Liver (tissue), 9 donors: ENCODE data around the gene FAM53B. TPM values are rescaled to one million over a fixed set of nuclear protein-coding genes. Genes with fewer than 3 reads are reported as not detected.

Experiments
- DNase-seq: peaks from one replicate; pipeline ENCODE4 v3.0.0-alpha.2; 2017; ENCODE audit warnings: low spot score
- H3K27ac ChIP-seq, 2 donors: one replicate each; pipeline ENCODE4 v1.7.0; 2013; ENCODE audit warnings: inconsistent platforms in 2 of 2, low read length in 2 of 2, control low read depth in 1 of 2, low read depth in 1 of 2, mild to moderate bottlenecking in 1 of 2
- H3K27me3 ChIP-seq, 4 donors: one replicate each; pipeline versions ENCODE4 v1.6.1 to v1.7.0; 2013; ENCODE audit warnings: low read length in 3 of 4, inconsistent platforms in 1 of 4, mild to moderate bottlenecking in 1 of 4, moderate library complexity in 1 of 4; ENCODE audit not compliant: control insufficient read depth in 4 of 4, insufficient read depth in 4 of 4
- H3K36me3 ChIP-seq, 4 donors: one replicate each; pipeline versions ENCODE4 v1.6.1 to v1.7.0; 2013; ENCODE audit warnings: low read length in 3 of 4, mild to moderate bottlenecking in 3 of 4, low read depth in 1 of 4, moderate library complexity in 1 of 4; ENCODE audit not compliant: control insufficient read depth in 4 of 4, insufficient read depth in 3 of 4
- H3K4me1 ChIP-seq, 4 donors: one replicate each; pipeline versions ENCODE4 v1.6.1 to v1.7.0; 2013; ENCODE audit warnings: low read length in 3 of 4, mild to moderate bottlenecking in 3 of 4, moderate library complexity in 1 of 4; ENCODE audit not compliant: control insufficient read depth in 4 of 4, insufficient read depth in 4 of 4
- H3K4me3 ChIP-seq, 3 donors: one replicate each; pipeline versions ENCODE4 v1.6.1 to v1.7.0; 2013; ENCODE audit warnings: low read length in 3 of 3, control low read depth in 1 of 3, low read depth in 1 of 3, mild to moderate bottlenecking in 1 of 3
- H3K9ac ChIP-seq, 2 donors: one replicate each; pipeline ENCODE4 v1.7.0; 2013; ENCODE audit warnings: low read length in 2 of 2, mild to moderate bottlenecking in 2 of 2, moderate library complexity in 2 of 2, control low read depth in 1 of 2, low read depth in 1 of 2
- H3K9me3 ChIP-seq, 4 donors: one replicate each; pipeline versions ENCODE4 v1.6.1 to v1.7.0; 2013; ENCODE audit warnings: low read length in 3 of 4; ENCODE audit not compliant: control insufficient read depth in 4 of 4
- EGR1 ChIP-seq, 2 donors: IDR thresholded peaks; 2 replicates each; pipeline ENCODE4 v1.6.1; 2016 to 2018; ENCODE audit warnings: antibody characterized with exemption in 2 of 2, low read depth in 2 of 2
- FOXA1 ChIP-seq: IDR thresholded peaks from 2 replicates; pipeline ENCODE4 v1.6.1; 2016; ENCODE audit warnings: antibody characterized with exemption
- FOXA2 ChIP-seq: IDR thresholded peaks from 2 replicates; pipeline ENCODE4 v1.6.1; 2016; ENCODE audit warnings: antibody characterized with exemption
- GABPA ChIP-seq, 2 donors: IDR thresholded peaks in 1 of 2; conservative IDR thresholded peaks in 1 of 2; 2 replicates each; pipeline ENCODE4 v1.6.1; 2016; ENCODE audit warnings: antibody characterized with exemption in 2 of 2, mild to moderate bottlenecking in 1 of 2, moderate library complexity in 1 of 2
- HNF4A ChIP-seq, 2 donors: conservative IDR thresholded peaks; 2 replicates each; pipeline ENCODE4 v1.6.1; 2016; ENCODE audit warnings: antibody characterized with exemption in 2 of 2, mild to moderate bottlenecking in 2 of 2
- HNF4G ChIP-seq: IDR thresholded peaks from 2 replicates; pipeline ENCODE4 v1.6.1; 2016; ENCODE audit warnings: antibody characterized with exemption
- JUND ChIP-seq, 2 donors: IDR thresholded peaks; 2 replicates each; pipeline ENCODE4 v1.6.1; 2016; ENCODE audit warnings: antibody characterized with exemption in 2 of 2
- NR2F2 ChIP-seq: IDR thresholded peaks from 2 replicates; pipeline ENCODE4 v1.6.1; 2016; ENCODE audit warnings: antibody characterized with exemption
- RAD21 ChIP-seq, 2 donors: IDR thresholded peaks; 2 replicates each; pipeline ENCODE4 v1.6.1; 2016; ENCODE audit warnings: antibody characterized with exemption in 2 of 2, mild to moderate bottlenecking in 2 of 2
- RXRA ChIP-seq, 2 donors: IDR thresholded peaks; 2 replicates each; pipeline ENCODE4 v1.6.1; 2017 to 2018; ENCODE audit warnings: antibody characterized with exemption in 2 of 2, mild to moderate bottlenecking in 1 of 2
- SP1 ChIP-seq: IDR thresholded peaks from 2 replicates; pipeline ENCODE4 v1.6.1; 2018; ENCODE audit warnings: antibody characterized with exemption, mild to moderate bottlenecking
- TAF1 ChIP-seq: conservative IDR thresholded peaks from 2 replicates; pipeline ENCODE4 v1.6.1; 2016; ENCODE audit warnings: antibody characterized with exemption, mild to moderate bottlenecking
- YY1 ChIP-seq: IDR thresholded peaks from 2 replicates; pipeline ENCODE4 v1.6.1; 2016; ENCODE audit warnings: antibody characterized with exemption, mild to moderate bottlenecking
- WGBS: extraction: QIAGEN DNeasy Blood & Tissue Kit; methylation state at CpG from one replicate; pipeline ENCODE4 v1.1.7; 2013; 5-methylcytosine and 5-hydroxymethylcytosine counted together
- polyA plus RNA-seq, 2 donors: library from polyadenylated mRNA; stranded (reverse) in 1 of 2; unstranded in 1 of 2; fragments of 200-250 nt in 1 of 2; fragments of >200 nt in 1 of 2; fragmentation: Nextera tagmentation in 1 of 2; extraction: Ambion mirVana in 1 of 2; gene quantifications; one replicate each; pipeline versions ENCODE4 v1.2.1 to v1.2.3, GENCODE V29; 2013 to 2015
- total RNA-seq, 2 donors: library from RNA; depleted of rRNA; stranded (reverse); fragments of >200 nt; gene quantifications; one replicate each; pipeline ENCODE4 v1.2.3, GENCODE V29; 2014
- TF ChIP-seq, protein P1 (sequence below): IDR thresholded peaks from 2 replicates; pipeline ENCODE4 v1.6.1; 2016; ENCODE audit warnings: antibody characterized with exemption, mild to moderate bottlenecking
- TF ChIP-seq, protein P2 (sequence below): fragments of 150-350 bp; IDR thresholded peaks from 2 replicates; pipeline ENCODE4 v1.5.1; 2017; ENCODE audit warnings: improper control_type of control experiment, low read depth, low read length; ENCODE audit not compliant: missing input control
- TF ChIP-seq, protein P3 (sequence below): IDR thresholded peaks from 2 replicates; pipeline ENCODE4 v1.6.1; 2016; ENCODE audit warnings: antibody characterized with exemption
- TF ChIP-seq, protein P4 (sequence below): IDR thresholded peaks from 2 replicates; pipeline ENCODE4 v1.6.1; 2016; ENCODE audit warnings: antibody characterized with exemption
- TF ChIP-seq, protein P5 (sequence below): IDR thresholded peaks from 2 replicates; pipeline ENCODE4 v1.6.1; 2016; ENCODE audit warnings: antibody characterized with exemption
- donor health status: healthy.
- donor health status: healthy.
- donor health status: healthy.
- donor health status: healthy.
- donor health status: healthy.

The FAM53B gene
- total and polyA plus RNA-seq, 4 donors = 1.1 to 24.0 (median 6.3) TPM

DNA sequence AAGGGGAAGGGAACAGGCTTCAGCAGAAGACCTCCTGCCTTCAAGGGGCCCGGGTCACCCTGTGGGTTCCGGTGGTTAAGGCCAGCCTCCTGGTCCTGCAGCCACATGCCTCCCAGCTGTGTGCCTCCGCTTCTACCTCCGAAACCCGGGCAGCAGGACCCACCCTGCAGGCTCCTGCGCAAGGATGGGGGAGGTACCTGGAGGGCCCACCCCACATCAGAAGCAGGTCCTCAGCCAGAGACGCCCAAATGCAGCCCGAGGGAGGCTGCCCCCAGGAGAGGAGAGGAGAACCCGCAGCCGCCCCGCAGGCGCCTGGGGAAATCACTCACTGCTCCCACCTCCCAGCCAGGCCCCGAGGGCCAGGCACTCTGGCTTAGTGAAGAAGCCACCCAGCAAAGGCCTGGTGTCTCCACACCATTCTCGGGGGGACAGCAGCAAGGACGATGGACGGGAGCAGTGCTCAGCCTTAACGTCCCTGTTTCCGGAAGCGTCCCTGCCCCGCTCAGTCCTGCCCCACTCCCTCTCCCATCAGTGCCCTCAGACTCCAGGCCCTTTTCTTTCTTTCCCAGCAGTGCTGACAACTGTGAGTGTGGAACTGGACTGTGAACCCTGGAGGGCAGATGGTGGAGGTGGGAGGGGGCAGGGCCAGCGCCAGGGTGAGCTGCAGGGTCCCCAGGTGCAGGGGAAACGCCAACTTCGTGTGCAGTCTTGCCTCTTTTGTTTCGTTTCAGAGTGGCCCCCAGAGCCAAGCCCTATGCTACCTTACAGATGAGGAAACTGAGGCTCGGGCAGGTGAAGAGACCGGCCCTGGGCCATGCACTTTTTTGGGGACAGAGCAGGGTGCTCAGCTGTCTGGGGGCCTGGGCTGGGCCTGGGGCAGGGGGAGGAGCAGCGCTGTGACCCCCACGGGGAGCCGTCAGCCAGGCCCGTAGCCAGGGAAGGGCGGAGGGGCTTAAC lies 138.0 kb downstream of the FAM53B start:
- Histone ChIP-seq H3K27me3 (no peaks in the 10 kb centered on the region), H3K36me3 (peaks cover 0 to 2% (median 0%) of the 10 kb centered on the region in 4 donors), H3K27ac (no peak overlapping the region), H3K4me1 (no peaks in the 10 kb centered on the region), H3K9ac (no peak overlapping the region), H3K4me3 (no peak overlapping the region), H3K9me3 (no peaks in the 10 kb centered on the region)
- no peak for DNase-seq
- no peak for TF ChIP-seq RAD21 (IDR thresholded peaks at IDR 0.05)
- TF ChIP-seq, protein P1, sequence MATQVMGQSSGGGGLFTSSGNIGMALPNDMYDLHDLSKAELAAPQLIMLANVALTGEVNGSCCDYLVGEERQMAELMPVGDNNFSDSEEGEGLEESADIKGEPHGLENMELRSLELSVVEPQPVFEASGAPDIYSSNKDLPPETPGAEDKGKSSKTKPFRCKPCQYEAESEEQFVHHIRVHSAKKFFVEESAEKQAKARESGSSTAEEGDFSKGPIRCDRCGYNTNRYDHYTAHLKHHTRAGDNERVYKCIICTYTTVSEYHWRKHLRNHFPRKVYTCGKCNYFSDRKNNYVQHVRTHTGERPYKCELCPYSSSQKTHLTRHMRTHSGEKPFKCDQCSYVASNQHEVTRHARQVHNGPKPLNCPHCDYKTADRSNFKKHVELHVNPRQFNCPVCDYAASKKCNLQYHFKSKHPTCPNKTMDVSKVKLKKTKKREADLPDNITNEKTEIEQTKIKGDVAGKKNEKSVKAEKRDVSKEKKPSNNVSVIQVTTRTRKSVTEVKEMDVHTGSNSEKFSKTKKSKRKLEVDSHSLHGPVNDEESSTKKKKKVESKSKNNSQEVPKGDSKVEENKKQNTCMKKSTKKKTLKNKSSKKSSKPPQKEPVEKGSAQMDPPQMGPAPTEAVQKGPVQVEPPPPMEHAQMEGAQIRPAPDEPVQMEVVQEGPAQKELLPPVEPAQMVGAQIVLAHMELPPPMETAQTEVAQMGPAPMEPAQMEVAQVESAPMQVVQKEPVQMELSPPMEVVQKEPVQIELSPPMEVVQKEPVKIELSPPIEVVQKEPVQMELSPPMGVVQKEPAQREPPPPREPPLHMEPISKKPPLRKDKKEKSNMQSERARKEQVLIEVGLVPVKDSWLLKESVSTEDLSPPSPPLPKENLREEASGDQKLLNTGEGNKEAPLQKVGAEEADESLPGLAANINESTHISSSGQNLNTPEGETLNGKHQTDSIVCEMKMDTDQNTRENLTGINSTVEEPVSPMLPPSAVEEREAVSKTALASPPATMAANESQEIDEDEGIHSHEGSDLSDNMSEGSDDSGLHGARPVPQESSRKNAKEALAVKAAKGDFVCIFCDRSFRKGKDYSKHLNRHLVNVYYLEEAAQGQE = no peak
- TF ChIP-seq RXRA (IDR thresholded peaks at IDR 0.05) = no peak
- TF ChIP-seq JUND (IDR thresholded peaks at IDR 0.05) = no peak
- TF ChIP-seq, protein P2, sequence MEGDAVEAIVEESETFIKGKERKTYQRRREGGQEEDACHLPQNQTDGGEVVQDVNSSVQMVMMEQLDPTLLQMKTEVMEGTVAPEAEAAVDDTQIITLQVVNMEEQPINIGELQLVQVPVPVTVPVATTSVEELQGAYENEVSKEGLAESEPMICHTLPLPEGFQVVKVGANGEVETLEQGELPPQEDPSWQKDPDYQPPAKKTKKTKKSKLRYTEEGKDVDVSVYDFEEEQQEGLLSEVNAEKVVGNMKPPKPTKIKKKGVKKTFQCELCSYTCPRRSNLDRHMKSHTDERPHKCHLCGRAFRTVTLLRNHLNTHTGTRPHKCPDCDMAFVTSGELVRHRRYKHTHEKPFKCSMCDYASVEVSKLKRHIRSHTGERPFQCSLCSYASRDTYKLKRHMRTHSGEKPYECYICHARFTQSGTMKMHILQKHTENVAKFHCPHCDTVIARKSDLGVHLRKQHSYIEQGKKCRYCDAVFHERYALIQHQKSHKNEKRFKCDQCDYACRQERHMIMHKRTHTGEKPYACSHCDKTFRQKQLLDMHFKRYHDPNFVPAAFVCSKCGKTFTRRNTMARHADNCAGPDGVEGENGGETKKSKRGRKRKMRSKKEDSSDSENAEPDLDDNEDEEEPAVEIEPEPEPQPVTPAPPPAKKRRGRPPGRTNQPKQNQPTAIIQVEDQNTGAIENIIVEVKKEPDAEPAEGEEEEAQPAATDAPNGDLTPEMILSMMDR = no peak
- TF ChIP-seq HNF4A (conservative IDR thresholded peaks at IDR 0.05) = no peak
- TF ChIP-seq YY1 = no peak
- TF ChIP-seq, protein P3, sequence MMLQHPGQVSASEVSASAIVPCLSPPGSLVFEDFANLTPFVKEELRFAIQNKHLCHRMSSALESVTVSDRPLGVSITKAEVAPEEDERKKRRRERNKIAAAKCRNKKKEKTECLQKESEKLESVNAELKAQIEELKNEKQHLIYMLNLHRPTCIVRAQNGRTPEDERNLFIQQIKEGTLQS = no peak
- TF ChIP-seq HNF4G = no peak
- TF ChIP-seq SP1 = no peak
- no peak for TF ChIP-seq FOXA1
- no peak for TF ChIP-seq NR2F2
- TF ChIP-seq GABPA (IDR thresholded peaks at IDR 0.05 in 1 of 2, conservative IDR thresholded peaks at IDR 0.05 in 1 of 2) = no peak
- no peak for TF ChIP-seq TAF1
- no peak for TF ChIP-seq EGR1 (IDR thresholded peaks at IDR 0.05; ENCODE audit: low read depth in 2 of 2)
- TF ChIP-seq, protein P4, sequence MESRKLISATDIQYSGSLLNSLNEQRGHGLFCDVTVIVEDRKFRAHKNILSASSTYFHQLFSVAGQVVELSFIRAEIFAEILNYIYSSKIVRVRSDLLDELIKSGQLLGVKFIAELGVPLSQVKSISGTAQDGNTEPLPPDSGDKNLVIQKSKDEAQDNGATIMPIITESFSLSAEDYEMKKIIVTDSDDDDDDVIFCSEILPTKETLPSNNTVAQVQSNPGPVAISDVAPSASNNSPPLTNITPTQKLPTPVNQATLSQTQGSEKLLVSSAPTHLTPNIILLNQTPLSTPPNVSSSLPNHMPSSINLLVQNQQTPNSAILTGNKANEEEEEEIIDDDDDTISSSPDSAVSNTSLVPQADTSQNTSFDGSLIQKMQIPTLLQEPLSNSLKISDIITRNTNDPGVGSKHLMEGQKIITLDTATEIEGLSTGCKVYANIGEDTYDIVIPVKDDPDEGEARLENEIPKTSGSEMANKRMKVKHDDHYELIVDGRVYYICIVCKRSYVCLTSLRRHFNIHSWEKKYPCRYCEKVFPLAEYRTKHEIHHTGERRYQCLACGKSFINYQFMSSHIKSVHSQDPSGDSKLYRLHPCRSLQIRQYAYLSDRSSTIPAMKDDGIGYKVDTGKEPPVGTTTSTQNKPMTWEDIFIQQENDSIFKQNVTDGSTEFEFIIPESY = no peak
- TF ChIP-seq FOXA2 = no peak
- TF ChIP-seq, protein P5, sequence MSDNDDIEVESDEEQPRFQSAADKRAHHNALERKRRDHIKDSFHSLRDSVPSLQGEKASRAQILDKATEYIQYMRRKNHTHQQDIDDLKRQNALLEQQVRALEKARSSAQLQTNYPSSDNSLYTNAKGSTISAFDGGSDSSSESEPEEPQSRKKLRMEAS = no peak
- WGBS = 83% methylated on average over 31 of the region's 31 CpGs
